Endodermal cell (in vitro differentiated cells): ENCODE measurements around the gene PIGB. TPM values are rescaled to one million over a fixed set of nuclear protein-coding genes. Genes with fewer than 3 reads are reported as not detected.

ENCODE experiments used
- DNase-seq: peaks from one replicate; pipeline ENCODE4 v3.0.0-alpha.2; 2017
- H3K27ac ChIP-seq: 2 replicates; pipeline ENCODE4 v1.5.1; 2013; ENCODE audit warnings: mild to moderate bottlenecking, low read depth, low read length, moderate library complexity
- H3K27me3 ChIP-seq: 2 replicates; pipeline ENCODE4 v1.6.1; 2013; ENCODE audit warnings: mild to moderate bottlenecking, low read length, moderate library complexity; ENCODE audit not compliant: insufficient read depth, control insufficient read depth, poor library complexity, severe bottlenecking
- H3K36me3 ChIP-seq: 2 replicates; pipeline ENCODE4 v1.7.0; 2013; ENCODE audit warnings: mild to moderate bottlenecking, low read length, moderate library complexity; ENCODE audit not compliant: control insufficient read depth, insufficient read depth
- H3K4me1 ChIP-seq: one replicate; pipeline ENCODE4 v1.7.0; 2013; ENCODE audit warnings: low read length; ENCODE audit not compliant: control insufficient read depth, insufficient read depth
- H3K4me3 ChIP-seq: 2 replicates; pipeline ENCODE4 v1.5.1; 2013; ENCODE audit warnings: mild to moderate bottlenecking, low read length, moderate library complexity
- H3K9ac ChIP-seq: 2 replicates; pipeline ENCODE4 v1.6.1; 2013; ENCODE audit warnings: mild to moderate bottlenecking, low read length, moderate library complexity; ENCODE audit not compliant: poor library complexity, severe bottlenecking; ENCODE audit errors: extremely low read depth
- H3K9me3 ChIP-seq: 2 replicates; pipeline ENCODE4 v1.6.1; 2013; ENCODE audit warnings: mild to moderate bottlenecking, low read length, moderate library complexity; ENCODE audit not compliant: control insufficient read depth
- H3K27ac Mint-ChIP-seq: 2 replicates; pipeline ENCODE4 v1.8.0; 2020; ENCODE audit warnings: mixed read lengths
- H3K27me3 Mint-ChIP-seq: 2 replicates; pipeline ENCODE4 v1.8.0; 2021; ENCODE audit warnings: mild to moderate bottlenecking, mixed read lengths; ENCODE audit not compliant: insufficient read depth
- H3K36me3 Mint-ChIP-seq: 2 replicates; pipeline ENCODE4 v1.8.0; 2020; ENCODE audit warnings: low read depth, mixed read lengths
- H3K4me1 Mint-ChIP-seq: 2 replicates; pipeline ENCODE4 v1.8.0; 2020; ENCODE audit warnings: mixed read lengths
- H3K4me3 Mint-ChIP-seq: 2 replicates; pipeline ENCODE4 v1.8.0; 2020; ENCODE audit warnings: mild to moderate bottlenecking, moderate library complexity, mixed read lengths
- H3K9me3 Mint-ChIP-seq: 2 replicates; pipeline ENCODE4 v1.8.0; 2020; ENCODE audit warnings: mild to moderate bottlenecking, mixed read lengths
- WGBS, 2 experiments: methylation state at CpG; one replicate each; pipeline versions ENCODE4 v1.1.5 to v1.1.7; 2013; ENCODE audit warnings: missing lambda C conversion rate in 2 of 2, mixed read lengths in 1 of 2; ENCODE audit not compliant: insufficient coverage in 1 of 2, insufficient read length in 1 of 2; 5-methylcytosine and 5-hydroxymethylcytosine counted together
- total RNA-seq, 2 donors: library from RNA; stranded (reverse); fragmentation: NEBNext Ultra II Directional in 1 of 2; extraction: Animal tissue kit (Norgen Biotek cat#: 25700) in 1 of 2; gene quantifications; 2 replicates in 1 of 2; 3 replicates in 1 of 2; pipeline ENCODE4 v1.2.1, GENCODE V29; 2021
- TF ChIP-seq, protein P1 (sequence below): fragments of 200-600 bp; sonication (generic); conservative IDR thresholded peaks from 2 replicates; pipeline ENCODE4 v1.5.0; 2021; ENCODE audit warnings: antibody characterized with exemption, mild to moderate bottlenecking

The PIGB gene
- total RNA-seq, 2 donors from 2014 or later, result 9.3 to 9.4 TPM

GRCh38 chr15:55319537-55320237 lies 665 bp downstream of the PIGB start:
- 40 to 77% methylated on average over 1 to 3 of the region's 4 CpGs for WGBS, 2 experiments
- Mint-ChIP-seq H3K27me3 (no peaks in the 10 kb centered on the region), H3K4me1 (peaks cover 16% of the 10 kb centered on the region), H3K36me3 (peaks cover 9% of the 10 kb centered on the region), H3K9me3 (no peaks in the 10 kb centered on the region), H3K27ac (peak overlapping the region; percentile 99), H3K4me3 (peak overlapping the region; percentile 98)
- peak overlapping the region; percentile 96 for H3K4me3 ChIP-seq
- H3K9ac ChIP-seq, result peak overlapping the region; percentile 91
- H3K4me1 ChIP-seq, result no peaks in the 10 kb centered on the region
- H3K27ac ChIP-seq, result peak overlapping the region; percentile 81
- TF ChIP-seq, protein P1, sequence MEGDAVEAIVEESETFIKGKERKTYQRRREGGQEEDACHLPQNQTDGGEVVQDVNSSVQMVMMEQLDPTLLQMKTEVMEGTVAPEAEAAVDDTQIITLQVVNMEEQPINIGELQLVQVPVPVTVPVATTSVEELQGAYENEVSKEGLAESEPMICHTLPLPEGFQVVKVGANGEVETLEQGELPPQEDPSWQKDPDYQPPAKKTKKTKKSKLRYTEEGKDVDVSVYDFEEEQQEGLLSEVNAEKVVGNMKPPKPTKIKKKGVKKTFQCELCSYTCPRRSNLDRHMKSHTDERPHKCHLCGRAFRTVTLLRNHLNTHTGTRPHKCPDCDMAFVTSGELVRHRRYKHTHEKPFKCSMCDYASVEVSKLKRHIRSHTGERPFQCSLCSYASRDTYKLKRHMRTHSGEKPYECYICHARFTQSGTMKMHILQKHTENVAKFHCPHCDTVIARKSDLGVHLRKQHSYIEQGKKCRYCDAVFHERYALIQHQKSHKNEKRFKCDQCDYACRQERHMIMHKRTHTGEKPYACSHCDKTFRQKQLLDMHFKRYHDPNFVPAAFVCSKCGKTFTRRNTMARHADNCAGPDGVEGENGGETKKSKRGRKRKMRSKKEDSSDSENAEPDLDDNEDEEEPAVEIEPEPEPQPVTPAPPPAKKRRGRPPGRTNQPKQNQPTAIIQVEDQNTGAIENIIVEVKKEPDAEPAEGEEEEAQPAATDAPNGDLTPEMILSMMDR, result no peak
- no peaks in the 10 kb centered on the region for H3K9me3 ChIP-seq
- no peaks in the 10 kb centered on the region for H3K36me3 ChIP-seq
- no peak for DNase-seq
- no peaks in the 10 kb centered on the region for H3K27me3 ChIP-seq

DNA sequence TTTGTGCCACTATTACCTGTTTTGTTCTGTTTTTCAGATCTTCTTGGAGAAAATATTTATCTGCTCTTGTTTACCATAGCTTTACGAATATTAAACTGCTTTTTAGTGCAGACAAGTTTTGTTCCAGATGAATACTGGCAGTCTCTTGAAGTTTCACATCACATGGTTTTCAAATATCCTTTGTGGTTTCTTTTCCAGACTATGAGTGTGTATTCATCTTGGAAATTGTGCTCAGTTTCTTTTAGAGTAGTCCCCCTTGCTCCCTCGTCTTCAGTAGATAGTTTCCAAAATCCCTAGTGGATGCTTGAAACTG lies 1.2 kb downstream of the PIGB start:
- 86 to 89% methylated on average over 1 to 2 of the region's 2 CpGs for whole genome bisulfite sequencing, 2 experiments
- TF ChIP-seq, protein P1, result no peak
- Histone ChIP-seq H3K9ac (no peak overlapping the region), H3K27me3 (no peaks in the 10 kb centered on the region), H3K36me3 (no peaks in the 10 kb centered on the region), H3K4me3 (no peak overlapping the region), H3K27ac (no peak overlapping the region), H3K9me3 (no peaks in the 10 kb centered on the region), H3K4me1 (no peaks in the 10 kb centered on the region)
- Mint-ChIP-seq H3K27ac (no peak overlapping the region), H3K36me3 (peaks cover 9% of the 10 kb centered on the region), H3K4me1 (peaks cover 16% of the 10 kb centered on the region), H3K27me3 (no peaks in the 10 kb centered on the region), H3K9me3 (no peaks in the 10 kb centered on the region), H3K4me3 (peak overlapping the region; percentile 98)
- DNase-seq, result no peak

- no peaks in the 10 kb centered on the region for H3K27me3 ChIP-seq
- H3K4me1 ChIP-seq, result no peaks in the 10 kb centered on the region
- Mint-ChIP-seq H3K36me3 (peaks cover 9% of the 10 kb centered on the region), H3K9me3 (no peaks in the 10 kb centered on the region), H3K4me1 (peaks cover 16% of the 10 kb centered on the region), H3K27me3 (no peaks in the 10 kb centered on the region), H3K27ac (no peak overlapping the region), H3K4me3 (no peak overlapping the region)
- H3K9ac ChIP-seq, result no peak overlapping the region
- no peaks in the 10 kb centered on the region for H3K9me3 ChIP-seq
- H3K36me3 ChIP-seq, result no peaks in the 10 kb centered on the region
- TF ChIP-seq, protein P1, result no peak
- H3K27ac ChIP-seq, result no peak overlapping the region
- no peak for DNase-seq
- no CpG with 5 or more reads among the region's 1 CpG for WGBS, 2 experiments
- no peak overlapping the region for H3K4me3 ChIP-seq
Observed at GRCh38 chr15:55320963-55321362, 1.9 kb downstream of the PIGB start.
